Thymus (tissue), 11 donors: ENCODE measurements around the gene TRIM45. TPM values are rescaled to one million over a fixed set of nuclear protein-coding genes. Genes with fewer than 3 reads are reported as not detected.
A peak's percentile ranks its signal among the peaks of the same experiment; 100 is the strongest.

ENCODE experiments used
- DNase-seq, 9 donors: peaks; one replicate each; pipeline ENCODE4 v3.0.0-alpha.2; 2013; ENCODE audit warnings: low spot score in 9 of 9, low read depth in 6 of 9, missing footprints in 1 of 9
- H3K27ac ChIP-seq, 2 donors: one replicate each; pipeline ENCODE4 v1.5.1; 2013; ENCODE audit warnings: control low read depth in 1 of 2, low read depth in 1 of 2, low read length in 1 of 2, mild to moderate bottlenecking in 1 of 2, moderate library complexity in 1 of 2
- H3K27me3 ChIP-seq, 2 donors: one replicate each; pipeline ENCODE4 v1.5.1; 2013; ENCODE audit warnings: low read length in 1 of 2; ENCODE audit not compliant: control insufficient read depth in 2 of 2, insufficient read depth in 1 of 2
- H3K36me3 ChIP-seq, 2 donors: one replicate each; pipeline ENCODE4 v1.5.1; 2013; ENCODE audit warnings: low read length in 1 of 2, mild to moderate bottlenecking in 1 of 2, moderate library complexity in 1 of 2; ENCODE audit not compliant: control insufficient read depth in 2 of 2, insufficient read depth in 2 of 2
- H3K4me1 ChIP-seq, 2 donors: one replicate each; pipeline ENCODE4 v1.5.1; 2013; ENCODE audit warnings: low read length in 2 of 2; ENCODE audit not compliant: control insufficient read depth in 2 of 2, insufficient read depth in 2 of 2
- H3K4me3 ChIP-seq, 2 donors: one replicate each; pipeline ENCODE4 v1.5.1; 2013; ENCODE audit warnings: low read length in 2 of 2, control low read depth in 1 of 2, mild to moderate bottlenecking in 1 of 2
- H3K9me3 ChIP-seq, 2 donors: one replicate each; pipeline ENCODE4 v1.5.1; 2013; ENCODE audit warnings: low read length in 1 of 2, mild to moderate bottlenecking in 1 of 2; ENCODE audit not compliant: control insufficient read depth in 2 of 2, insufficient read depth in 1 of 2
- WGBS: extraction: QIAGEN DNeasy Blood & Tissue Kit; methylation state at CpG from one replicate; pipeline ENCODE4 v1.1.7; 2013; 5-methylcytosine and 5-hydroxymethylcytosine counted together
- polyA plus RNA-seq: library from polyadenylated mRNA; stranded (reverse); fragments of 200-250 nt; gene quantifications from one replicate; pipeline ENCODE4 v1.2.3, GENCODE V29; 2013
- total RNA-seq: library from RNA; stranded (reverse); fragments of 120-200 nt; gene quantifications from one replicate; pipeline ENCODE4 v1.2.4, GENCODE V29; 2013
- donor health status: healthy.

The TRIM45 gene
- total and polyA plus RNA-seq, 2 donors, result 1.1 to 2.7 TPM

DNA sequence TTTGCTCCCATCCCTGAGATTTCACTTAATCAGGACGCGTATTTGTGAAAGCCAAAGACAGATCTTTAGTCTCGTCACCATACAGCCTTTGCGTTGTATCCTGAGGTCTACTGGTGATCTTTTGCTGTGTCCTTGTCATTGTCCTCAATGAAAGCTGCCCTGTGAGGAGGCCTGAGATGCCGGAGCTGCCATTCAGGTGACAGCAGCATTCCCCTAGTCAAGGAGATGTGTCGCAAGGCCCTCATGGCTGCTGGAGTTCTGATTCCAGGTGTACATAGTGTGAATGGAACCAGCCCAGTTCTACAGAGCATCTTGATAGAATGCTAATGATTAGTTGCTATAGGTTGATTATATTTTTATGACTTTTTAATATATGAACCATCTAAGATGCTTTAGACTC, 37.3 kb downstream of the TRIM45 start:
- WGBS, result 82% methylated on average over 6 of the region's 6 CpGs
- Histone ChIP-seq H3K4me3 (no peak overlapping the region), H3K9me3 (no peaks in the 10 kb centered on the region), H3K36me3 (peaks cover 33 to 68% of the 10 kb centered on the region in 2 donors), H3K4me1 (no peaks in the 10 kb centered on the region), H3K27ac (no peak overlapping the region), H3K27me3 (no peaks in the 10 kb centered on the region)
- DNase-seq, result no peak

DNA sequence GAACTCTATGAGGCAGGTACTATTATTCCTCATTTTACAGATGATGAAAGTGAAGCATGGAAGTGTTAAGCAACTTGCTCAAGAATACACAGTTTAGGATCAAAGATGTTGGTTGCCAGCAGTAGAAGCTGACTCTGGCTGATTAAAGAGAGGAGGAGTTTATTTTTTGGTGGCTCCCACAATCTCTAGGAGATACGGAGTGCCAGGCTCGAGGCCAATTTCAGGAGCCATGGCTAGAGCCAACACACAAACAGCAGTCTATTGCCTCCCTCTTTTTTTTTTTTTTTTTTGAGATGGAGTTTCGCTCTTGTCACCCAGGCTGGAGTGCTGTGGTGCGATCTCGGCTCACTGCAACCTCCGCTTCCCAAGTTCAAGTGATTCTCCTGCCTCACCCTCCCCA, 41.8 kb downstream of the TRIM45 start:
- 97% methylated on average over 6 of the region's 6 CpGs for WGBS
- no peak overlapping the region for H3K27ac ChIP-seq
- H3K4me1 ChIP-seq, result no peaks in the 10 kb centered on the region
- no peak overlapping the region for H3K4me3 ChIP-seq
- no peak for DNase-seq
- H3K36me3 ChIP-seq, result peaks cover 62 to 87% of the 10 kb centered on the region in 2 donors
- H3K9me3 ChIP-seq, result no peaks in the 10 kb centered on the region
- H3K27me3 ChIP-seq, result no peaks in the 10 kb centered on the region

DNA sequence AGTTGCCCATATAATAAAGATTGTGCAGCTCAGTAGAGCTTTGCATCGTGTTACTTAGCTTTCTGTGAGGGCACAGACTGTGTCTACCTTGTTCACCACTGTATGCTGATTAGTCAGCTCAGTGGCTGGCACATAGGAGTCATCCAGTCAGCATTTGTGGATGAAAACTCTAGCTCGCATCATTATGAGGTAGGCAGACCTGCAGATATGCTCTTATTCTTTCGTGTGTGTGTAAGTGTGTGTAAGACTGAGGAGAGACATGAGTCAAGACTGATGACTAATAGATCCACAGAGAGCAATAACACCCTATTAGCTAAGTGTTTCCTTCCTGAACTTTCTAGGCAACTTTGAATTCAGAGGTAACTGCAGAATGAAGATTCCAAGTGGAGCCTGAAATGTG, 44.3 kb downstream of the TRIM45 start:
- no peak for DNase-seq
- no peaks in the 10 kb centered on the region for H3K4me1 ChIP-seq
- 77% methylated on average over 3 of the region's 3 CpGs for WGBS
- no peak overlapping the region for H3K4me3 ChIP-seq
- H3K27ac ChIP-seq, result no peak overlapping the region
- no peaks in the 10 kb centered on the region for H3K9me3 ChIP-seq
- no peaks in the 10 kb centered on the region for H3K27me3 ChIP-seq
- H3K36me3 ChIP-seq, result peaks cover 55 to 85% of the 10 kb centered on the region in 2 donors

DNA sequence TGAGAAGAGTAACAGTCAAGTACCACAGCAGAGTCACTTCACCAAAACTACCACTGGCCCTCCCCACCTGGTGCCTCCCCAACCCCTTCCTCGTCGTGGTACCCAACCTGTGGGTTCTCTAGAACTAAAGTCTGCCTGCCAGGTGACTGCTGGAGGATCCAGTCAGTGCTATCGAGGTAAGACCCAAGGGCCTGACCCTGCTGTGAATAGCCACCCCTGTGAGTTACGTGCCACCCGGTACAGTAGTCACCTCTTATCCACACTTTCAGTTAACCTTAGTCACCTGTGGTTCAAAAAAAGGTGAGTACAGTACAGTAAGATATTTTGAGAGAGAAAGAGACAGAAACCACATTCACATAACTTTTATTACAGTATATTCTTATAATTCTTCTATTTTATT, 44.9 kb downstream of the TRIM45 start:
- H3K4me1 ChIP-seq, result no peaks in the 10 kb centered on the region
- no peaks in the 10 kb centered on the region for H3K27me3 ChIP-seq
- H3K4me3 ChIP-seq, result no peak overlapping the region
- 97% methylated on average over 5 of the region's 5 CpGs for WGBS
- peaks cover 51 to 83% of the 10 kb centered on the region in 2 donors for H3K36me3 ChIP-seq
- no peaks in the 10 kb centered on the region for H3K9me3 ChIP-seq
- DNase-seq, result no peak
- H3K27ac ChIP-seq, result no peak overlapping the region

DNA sequence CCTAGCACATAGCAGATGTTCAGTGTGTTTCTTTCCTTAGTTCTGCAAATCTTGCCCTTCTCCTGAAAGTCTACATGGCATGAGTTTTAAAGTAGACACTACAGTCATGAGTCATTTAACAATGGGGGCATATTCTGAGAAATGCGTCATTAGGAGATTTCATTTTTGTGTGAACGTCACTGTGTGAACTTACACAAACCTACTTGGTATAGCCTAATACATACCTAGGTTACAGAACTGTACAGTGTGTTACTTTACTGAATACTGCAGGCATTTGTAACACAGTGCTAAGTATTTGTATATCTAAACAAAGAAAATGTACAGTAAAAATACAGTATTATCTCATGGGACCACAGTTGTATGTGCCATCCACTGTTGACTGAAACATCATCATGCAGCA, 51.4 kb downstream of the TRIM45 start:
- 96% methylated on average over 2 of the region's 2 CpGs for WGBS
- no peak overlapping the region for H3K4me3 ChIP-seq
- H3K36me3 ChIP-seq, result peaks cover 9 to 51% of the 10 kb centered on the region in 2 donors
- H3K27me3 ChIP-seq, result no peaks in the 10 kb centered on the region
- DNase-seq, result no peak
- no peaks in the 10 kb centered on the region for H3K4me1 ChIP-seq
- no peak overlapping the region for H3K27ac ChIP-seq
- H3K9me3 ChIP-seq, result no peaks in the 10 kb centered on the region

DNA sequence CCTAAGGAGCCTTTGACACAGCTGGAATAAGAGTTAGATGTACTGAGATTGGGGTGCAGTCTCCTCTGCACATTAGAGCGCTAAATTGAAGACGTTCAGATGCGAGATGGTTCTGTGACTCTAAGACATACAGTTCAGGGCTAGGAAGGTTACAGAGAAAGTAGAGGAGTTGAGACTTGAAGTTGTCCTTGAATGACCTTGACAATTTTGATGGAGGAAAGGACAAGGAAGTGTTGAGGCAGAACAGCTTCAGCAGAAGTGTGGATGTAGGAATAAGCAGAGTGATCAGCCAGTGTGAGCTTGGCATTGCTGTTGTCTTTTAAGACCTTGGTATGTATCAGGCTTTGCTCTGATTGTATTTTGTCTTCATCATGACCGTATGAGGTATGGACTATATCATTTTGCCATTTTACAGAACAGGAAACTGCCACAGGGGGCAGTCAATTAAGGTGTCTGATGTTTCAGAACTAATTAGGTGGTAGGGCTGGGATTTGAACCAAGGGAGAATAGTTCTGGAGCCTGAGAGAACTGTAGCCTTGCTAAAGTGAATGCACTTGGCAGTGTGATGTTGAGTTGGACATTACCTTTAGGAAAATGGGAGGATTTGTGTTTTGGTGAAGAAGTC, 52.2 kb downstream of the TRIM45 start:
- H3K4me3 ChIP-seq, result no peak overlapping the region
- H3K27ac ChIP-seq, result no peak overlapping the region
- peaks cover 5 to 45% of the 10 kb centered on the region in 2 donors for H3K36me3 ChIP-seq
- no peaks in the 10 kb centered on the region for H3K4me1 ChIP-seq
- no peaks in the 10 kb centered on the region for H3K27me3 ChIP-seq
- WGBS, result 96% methylated on average over 4 of the region's 4 CpGs
- H3K9me3 ChIP-seq, result no peaks in the 10 kb centered on the region
- no peak for DNase-seq

DNA sequence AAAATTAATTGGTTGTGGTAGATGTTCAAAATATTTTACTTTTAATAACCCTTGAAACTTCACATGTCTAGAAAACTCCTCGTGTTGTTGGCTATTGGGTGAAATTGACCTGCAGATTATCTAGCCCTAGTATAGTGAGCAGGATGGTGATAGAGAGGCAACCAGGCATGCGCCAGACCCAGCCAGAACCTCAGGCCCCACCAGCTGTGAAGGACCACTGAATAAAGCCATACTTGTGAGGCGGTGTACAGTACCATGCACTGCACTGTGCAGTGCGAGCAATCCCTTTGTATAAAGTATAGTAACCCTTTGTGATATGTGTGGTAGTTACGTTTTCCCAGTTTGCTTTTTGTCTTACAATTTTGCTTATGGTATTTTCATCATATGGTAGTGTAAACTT, 53.0 kb downstream of the TRIM45 start:
- Histone ChIP-seq H3K27ac (no peak overlapping the region), H3K4me3 (no peak overlapping the region), H3K36me3 (peaks cover 5 to 39% of the 10 kb centered on the region in 2 donors), H3K27me3 (no peaks in the 10 kb centered on the region), H3K9me3 (no peaks in the 10 kb centered on the region), H3K4me1 (no peaks in the 10 kb centered on the region)
- DNase-seq, result no peak
- 98% methylated on average over 5 of the region's 5 CpGs for WGBS

DNA sequence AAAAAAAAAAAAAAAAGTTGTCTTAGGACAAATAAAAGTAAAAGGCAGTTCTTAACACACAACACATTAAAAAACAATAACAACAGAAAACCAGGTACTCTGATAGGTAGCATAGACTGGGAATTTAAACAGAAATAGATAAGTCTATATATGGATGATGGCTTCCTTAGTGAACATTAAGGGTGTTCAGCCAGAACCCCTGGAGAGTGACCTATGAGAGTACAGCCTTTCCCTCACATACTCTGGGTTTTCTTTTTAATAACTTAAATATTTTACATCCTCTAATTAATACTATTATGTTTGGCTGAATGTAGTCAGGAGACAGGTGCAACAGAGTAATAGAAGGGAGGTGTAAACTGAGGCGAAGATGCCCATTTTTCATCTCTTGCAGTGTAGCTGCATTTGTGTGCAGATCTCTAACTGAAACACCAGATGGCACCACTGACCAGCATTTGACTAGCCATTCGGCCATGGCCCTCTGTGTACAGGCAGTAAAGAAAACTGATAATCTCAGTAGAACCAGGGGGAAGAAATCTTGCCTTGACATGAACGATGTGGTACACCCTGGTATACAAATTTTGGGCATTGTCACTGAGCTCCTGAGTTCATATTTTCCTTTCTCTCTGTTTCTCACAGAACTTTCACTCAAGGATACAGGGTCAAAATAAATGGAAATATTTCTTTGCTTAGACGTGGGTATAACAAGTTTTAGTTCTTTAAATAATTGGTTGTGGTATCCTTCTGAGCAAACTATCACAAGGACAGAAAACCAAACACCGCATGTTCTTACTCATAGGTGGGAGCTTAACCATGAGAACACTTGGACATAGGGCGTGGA, 53.8 kb downstream of the TRIM45 start:
- WGBS, result 95% methylated on average over 6 of the region's 6 CpGs
- DNase-seq, result peak in 1 of 9 donors; percentile 21
- peaks cover 5 to 37% of the 10 kb centered on the region in 2 donors for H3K36me3 ChIP-seq
- H3K4me3 ChIP-seq, result no peak overlapping the region
- no peaks in the 10 kb centered on the region for H3K4me1 ChIP-seq
- no peaks in the 10 kb centered on the region for H3K27me3 ChIP-seq
- H3K9me3 ChIP-seq, result no peaks in the 10 kb centered on the region
- H3K27ac ChIP-seq, result no peak overlapping the region

DNA sequence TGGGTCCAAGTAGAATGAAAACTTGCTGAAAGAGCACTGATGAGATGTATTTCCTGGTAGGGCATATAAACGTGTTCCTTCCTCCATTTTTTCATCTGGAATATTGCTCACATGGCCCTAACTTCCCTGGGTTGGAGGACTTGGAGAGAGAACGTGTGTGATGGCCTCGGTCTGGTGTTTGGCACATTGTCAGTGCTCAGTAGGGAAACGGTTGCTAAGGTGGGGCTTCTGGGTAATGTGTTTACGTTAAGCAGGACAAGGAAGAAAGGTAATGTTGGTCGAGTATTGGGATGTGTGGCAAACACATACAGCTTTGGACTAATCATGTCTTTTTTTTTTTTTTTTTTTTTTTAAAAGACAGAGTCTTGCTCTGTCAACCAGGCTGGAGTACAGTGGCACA, 55.2 kb downstream of the TRIM45 start:
- 96% methylated on average over 6 of the region's 6 CpGs for WGBS
- Histone ChIP-seq H3K9me3 (no peaks in the 10 kb centered on the region), H3K27me3 (no peaks in the 10 kb centered on the region)

More for the DNA sequence above, 55.2 kb downstream of the TRIM45 start:
- H3K36me3 ChIP-seq, result peaks cover 5 to 38% of the 10 kb centered on the region in 2 donors
- no peak overlapping the region for H3K27ac ChIP-seq
- no peaks in the 10 kb centered on the region for H3K4me1 ChIP-seq
- DNase-seq, result no peak
- H3K4me3 ChIP-seq, result no peak overlapping the region
